GM23338 (cell line): ENCODE results near the gene RASGRP3. TPM values are rescaled to one million over a fixed set of nuclear protein-coding genes. Genes with fewer than 3 reads are reported as not detected.

ENCODE experiments used
- ATAC-seq: fragments of 200-7000 bp; cut with Tn5 transposase; 3 replicates; pipeline ENCODE4 v1.9.1; 2020
- DNase-seq: peaks from one replicate; pipeline ENCODE4 v3.0.0-alpha.2; 2015; ENCODE audit warnings: low spot score
- H2AFZ ChIP-seq: fragments of 200-600 bp; sonication (generic); 2 replicates; pipeline ENCODE4 v1.8.0; 2016; ENCODE audit warnings: antibody characterized with exemption, mild to moderate bottlenecking, moderate library complexity
- H3F3A ChIP-seq: fragments of 200-600 bp; sonication (generic); replicated peaks from 2 replicates; pipeline ENCODE4 v1.8.0; 2017; ENCODE audit warnings: antibody characterized with exemption, mixed run types, low read depth
- H3K27ac ChIP-seq: fragments of 200-600 bp; sonication (generic); 2 replicates; pipeline ENCODE4 v1.6.1; 2016; ENCODE audit warnings: low read depth
- H3K27me3 ChIP-seq: fragments of 200-600 bp; sonication (generic); 2 replicates; pipeline ENCODE4 v1.8.0; 2016; ENCODE audit warnings: mild to moderate bottlenecking, mixed run types, moderate library complexity; ENCODE audit not compliant: insufficient read depth
- H3K36me3 ChIP-seq: fragments of 200-600 bp; sonication (generic); 2 replicates; pipeline ENCODE4 v1.8.0; 2016; ENCODE audit warnings: mild to moderate bottlenecking; ENCODE audit not compliant: insufficient read depth
- H3K4me1 ChIP-seq: fragments of 200-600 bp; sonication (generic); 2 replicates; pipeline ENCODE4 v1.8.0; 2016; ENCODE audit warnings: mild to moderate bottlenecking, moderate library complexity; ENCODE audit not compliant: insufficient read depth
- H3K4me2 ChIP-seq: fragments of 200-600 bp; sonication (generic); 2 replicates; pipeline ENCODE4 v1.7.1; 2017; ENCODE audit warnings: mixed run types
- H3K4me3 ChIP-seq: fragments of 200-600 bp; sonication (generic); 2 replicates; pipeline ENCODE4 v1.6.1; 2016; ENCODE audit warnings: mixed run types
- H3K79me2 ChIP-seq: fragments of 200-600 bp; sonication (generic); replicated peaks from 2 replicates; pipeline ENCODE4 v1.8.0; 2017; ENCODE audit warnings: mild to moderate bottlenecking; ENCODE audit not compliant: insufficient read depth
- H3K9me2 ChIP-seq: fragments of 200-600 bp; sonication (generic); 2 replicates; pipeline ENCODE4 v1.8.0; 2017; ENCODE audit not compliant: insufficient read depth
- H4K20me1 ChIP-seq: fragments of 200-600 bp; sonication (generic); replicated peaks from 2 replicates; pipeline ENCODE4 v1.8.0; 2017; ENCODE audit warnings: mild to moderate bottlenecking; ENCODE audit not compliant: insufficient read depth
- H3K27ac Mint-ChIP-seq: 2 replicates; pipeline ENCODE4 v1.8.0; 2020; ENCODE audit warnings: inconsistent platforms, mild to moderate bottlenecking, moderate library complexity, mixed read lengths
- H3K27me3 Mint-ChIP-seq: 3 replicates; pipeline ENCODE4 v1.8.0; 2022; ENCODE audit warnings: low read depth, mild to moderate bottlenecking, moderate library complexity, mixed read lengths, inconsistent platforms; ENCODE audit not compliant: insufficient read depth, poor library complexity
- H3K36me3 Mint-ChIP-seq: 3 replicates; pipeline ENCODE4 v1.8.0; 2021; ENCODE audit warnings: low read depth, mild to moderate bottlenecking, inconsistent platforms, moderate library complexity, mixed read lengths
- H3K4me1 Mint-ChIP-seq: 3 replicates; pipeline ENCODE4 v1.8.0; 2020; ENCODE audit warnings: mild to moderate bottlenecking, inconsistent platforms, mixed read lengths
- H3K4me3 Mint-ChIP-seq: 3 replicates; pipeline ENCODE4 v1.8.0; 2021; ENCODE audit warnings: moderate library complexity, mild to moderate bottlenecking, inconsistent platforms, mixed read lengths
- H3K9me3 Mint-ChIP-seq: 3 replicates; pipeline ENCODE4 v1.8.0; 2020; ENCODE audit warnings: moderate library complexity, mild to moderate bottlenecking, inconsistent platforms, mixed read lengths
- CREB1 ChIP-seq: fragments of 250-450 bp; sonication (Bioruptor Pico); IDR thresholded peaks from 2 replicates; pipeline ENCODE4 v1.5.0; 2020; ENCODE audit warnings: low read depth, mild to moderate bottlenecking, moderate library complexity
- CTCF ChIP-seq, 2 experiments: fragments of 200-600 bp in 1 of 2; sonication (generic) in 1 of 2; conservative IDR thresholded peaks; 2 replicates each; pipeline versions ENCODE4 v1.5.1 to v1.6.1; 2016 to 2017; ENCODE audit warnings: antibody characterized with exemption in 2 of 2, low read depth in 2 of 2, mild to moderate bottlenecking in 2 of 2, moderate library complexity in 1 of 2
- ETS1 ChIP-seq: IDR thresholded peaks from 2 replicates; pipeline ENCODE4 v1.6.1; 2016; ENCODE audit warnings: antibody characterized with exemption
- EZH2 ChIP-seq: fragments of 200-600 bp; sonication (generic); IDR thresholded peaks from one replicate; pipeline ENCODE4 v1.8.0; 2017; ENCODE audit warnings: antibody characterized with exemption, mild to moderate bottlenecking, low read depth; ENCODE audit not compliant: unreplicated experiment
- EZH2phosphoT487 ChIP-seq: fragments of 200-600 bp; sonication (generic); IDR thresholded peaks from one replicate; pipeline ENCODE4 v1.8.1; 2018; ENCODE audit warnings: antibody characterized with exemption; ENCODE audit not compliant: unreplicated experiment
- JUNB ChIP-seq: IDR thresholded peaks from one replicate; pipeline ENCODE4 v1.6.1; 2016; ENCODE audit warnings: antibody characterized with exemption; ENCODE audit not compliant: unreplicated experiment
- NANOG ChIP-seq: IDR thresholded peaks from 2 replicates; pipeline ENCODE4 v1.6.1; 2016; ENCODE audit warnings: antibody characterized with exemption, borderline replicate concordance
- POLR2AphosphoS5 ChIP-seq: IDR thresholded peaks from 2 replicates; pipeline ENCODE4 v1.6.1; 2016; ENCODE audit warnings: antibody characterized with exemption, low read depth
- REST ChIP-seq: IDR thresholded peaks from one replicate; pipeline ENCODE4 v1.6.1; 2018; ENCODE audit warnings: antibody characterized with exemption; ENCODE audit not compliant: unreplicated experiment
- STAT1 ChIP-seq: IDR thresholded peaks from one replicate; pipeline ENCODE4 v1.6.1; 2016; ENCODE audit warnings: antibody characterized with exemption; ENCODE audit not compliant: unreplicated experiment
- ZNF114 ChIP-seq: fragments of 250-450 bp; sonication (Bioruptor Pico); IDR thresholded peaks from 2 replicates; pipeline ENCODE4 v1.5.0; 2020; ENCODE audit warnings: mild to moderate bottlenecking, moderate library complexity
- ZNF331 ChIP-seq: fragments of 250-450 bp; sonication (Bioruptor Pico); IDR thresholded peaks from 2 replicates; pipeline ENCODE4 v1.5.0; 2020; ENCODE audit warnings: low read depth, mild to moderate bottlenecking, moderate library complexity
- ZNF462 ChIP-seq: fragments of 250-450 bp; sonication (Bioruptor Pico); IDR thresholded peaks from 2 replicates; pipeline ENCODE4 v1.5.0; 2020; ENCODE audit warnings: mild to moderate bottlenecking, moderate library complexity
- polyA plus RNA-seq: library from polyadenylated mRNA; unstranded; fragments of >200 nt; fragmentation: Nextera tagmentation; extraction: Ambion mirVana; gene quantifications from 2 replicates; pipeline ENCODE4 v1.2.1, GENCODE V29; 2016
- total RNA-seq: library from RNA; depleted of rRNA; stranded (reverse); fragments of >200 nt; shearing (Covaris generic); gene quantifications from 2 replicates; pipeline ENCODE4 v1.2.3, GENCODE V29; 2014

Gene RASGRP3
- total and polyA plus RNA-seq, 2 experiments from 2014 or later: 0.19 to 0.69 TPM

GRCh38 chr2:33528441-33528950, 52.0 kb downstream of the RASGRP3 start:
- no peaks in the 10 kb centered on the region for H3K36me3 Mint-ChIP-seq
- no peak for ATAC-seq

More at GRCh38 chr2:33528441-33528950, 52.0 kb downstream of the RASGRP3 start:
- Mint-ChIP-seq H3K4me3 (no peak overlapping the region), H3K27ac (no peak overlapping the region), H3K4me1 (peaks cover 2% of the 10 kb centered on the region; the same call in 1 of the 3 replicates), H3K27me3 (no peaks in the 10 kb centered on the region), H3K9me3 (no peaks in the 10 kb centered on the region)
- H2AFZ ChIP-seq: no peak overlapping the region
- no peaks in the 10 kb centered on the region for H3K27me3 ChIP-seq
- no peak for DNase-seq
- H3F3A ChIP-seq: no peaks in the 10 kb centered on the region
- H3K4me1 ChIP-seq: no peaks in the 10 kb centered on the region
- H3K79me2 ChIP-seq: no peaks in the 10 kb centered on the region
- H4K20me1 ChIP-seq: no peaks in the 10 kb centered on the region
- H3K4me3 ChIP-seq: no peak overlapping the region
- TF ChIP-seq POLR2AphosphoS5: no peak
- no peak for TF ChIP-seq CREB1
- TF ChIP-seq CTCF (conservative IDR thresholded peaks at IDR 0.05; ENCODE audit: low read depth in 2 of 2): no peak
- TF ChIP-seq ETS1: no peak
- TF ChIP-seq STAT1: no peak
- no peak for TF ChIP-seq EZH2
- no peak for TF ChIP-seq EZH2phosphoT487
- no peak for TF ChIP-seq ZNF114 (CRISPR knock-in tag)
- TF ChIP-seq JUNB: no peak
- TF ChIP-seq ZNF462: no peak
- no peak for TF ChIP-seq NANOG
- TF ChIP-seq ZNF331 (CRISPR knock-in tag): no peak
- TF ChIP-seq REST: no peak
- no peak overlapping the region for H3K27ac ChIP-seq
- H3K9me2 ChIP-seq: peaks cover 10% of the 10 kb centered on the region; the same call in 1 of the 2 replicates
- no peaks in the 10 kb centered on the region for H3K36me3 ChIP-seq
- no peak overlapping the region for H3K4me2 ChIP-seq
